HG03520 (cell line): ENCODE data around the gene RASGEF1C.
"Not testable (repeated sequence)": the region's sequence is repeated elsewhere in the genome, so short reads cannot be mapped to it uniquely, and the experiment has no call there.

Source experiments
- ATAC-seq: cut with Tn5 transposase; IDR thresholded peaks from one replicate; pipeline ENCODE4 v1.9.1; 2021; ENCODE audit warnings: mild to moderate bottlenecking, moderate library complexity; ENCODE audit not compliant: unreplicated experiment

Gene RASGEF1C

DNA sequence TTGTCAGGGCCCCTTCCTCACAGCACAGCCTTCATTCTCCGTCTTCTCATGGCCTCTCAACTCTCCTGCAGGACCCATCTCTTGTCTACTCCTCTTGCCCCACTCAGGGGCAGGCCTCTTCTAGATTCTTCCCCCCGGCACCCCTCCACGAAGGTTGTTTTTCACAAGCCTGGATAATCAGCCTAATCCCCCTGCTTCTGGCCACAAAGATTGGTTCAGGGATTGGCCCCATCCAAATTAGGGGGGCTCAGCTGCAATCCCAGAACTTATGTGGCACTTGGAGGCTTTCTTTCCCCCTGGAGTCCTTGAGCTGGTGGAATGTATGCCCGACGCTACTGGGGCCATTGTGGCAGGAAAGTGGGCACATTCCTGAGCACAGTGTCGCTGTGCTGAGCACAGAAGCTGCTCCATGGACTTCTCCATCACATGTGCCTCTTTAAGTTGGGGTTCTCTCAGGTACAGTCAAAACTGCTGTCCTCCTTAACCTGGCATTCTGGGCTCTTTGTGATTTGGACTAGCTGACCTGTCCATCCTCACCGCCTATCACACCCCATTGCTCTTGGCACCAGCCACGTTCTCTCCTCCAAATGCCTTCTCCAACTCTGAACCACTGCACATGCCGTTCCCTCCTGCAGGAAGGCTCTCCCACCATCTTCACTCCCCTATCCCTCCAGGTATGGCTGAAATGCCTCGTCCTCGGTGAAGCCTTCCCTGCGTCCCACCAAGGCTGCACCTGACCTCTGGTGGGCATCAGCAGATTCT, 70.6 kb downstream of the RASGEF1C start:
- no peak for ATAC-seq

DNA sequence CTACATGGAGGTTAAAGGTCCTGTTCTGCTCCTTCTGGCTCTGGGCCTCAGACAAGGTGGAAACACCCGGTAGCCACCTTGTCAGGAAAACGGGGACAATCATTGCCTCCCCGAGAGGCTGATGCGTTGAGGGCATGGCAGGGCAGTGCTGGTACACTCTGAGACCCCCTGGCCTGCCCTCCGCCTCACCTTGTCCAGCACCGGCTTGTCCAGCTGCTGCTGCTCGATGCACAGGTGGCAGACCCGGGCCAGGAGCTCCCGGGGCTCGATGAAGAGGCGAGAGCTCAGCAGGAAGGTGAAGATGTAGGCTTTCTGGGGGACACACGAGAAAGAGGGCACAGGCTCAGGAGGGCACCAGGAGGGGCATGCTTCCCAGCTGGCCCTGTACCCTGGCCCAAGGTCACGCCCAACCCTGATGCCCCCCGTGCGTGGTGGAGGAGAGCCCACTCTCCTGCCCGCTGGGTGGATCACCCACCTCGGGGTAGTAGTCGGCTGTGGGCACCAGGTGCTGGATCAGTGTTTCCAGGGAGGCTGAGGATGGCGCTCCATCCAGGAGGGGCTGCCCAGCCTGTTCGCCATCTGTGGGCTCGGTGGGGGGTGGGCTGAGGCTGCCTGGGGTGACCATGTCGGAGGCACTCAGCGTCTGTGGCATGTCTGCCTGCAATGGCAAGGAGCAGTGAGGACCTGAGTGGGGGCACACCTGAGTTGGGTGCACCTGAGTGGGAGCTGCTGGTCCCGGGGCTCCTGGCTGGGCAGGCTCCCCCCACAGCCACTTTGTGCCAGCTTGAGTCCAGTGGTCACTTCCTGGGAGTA, 71.4 kb downstream of the RASGEF1C start:
- no peak for ATAC-seq

DNA sequence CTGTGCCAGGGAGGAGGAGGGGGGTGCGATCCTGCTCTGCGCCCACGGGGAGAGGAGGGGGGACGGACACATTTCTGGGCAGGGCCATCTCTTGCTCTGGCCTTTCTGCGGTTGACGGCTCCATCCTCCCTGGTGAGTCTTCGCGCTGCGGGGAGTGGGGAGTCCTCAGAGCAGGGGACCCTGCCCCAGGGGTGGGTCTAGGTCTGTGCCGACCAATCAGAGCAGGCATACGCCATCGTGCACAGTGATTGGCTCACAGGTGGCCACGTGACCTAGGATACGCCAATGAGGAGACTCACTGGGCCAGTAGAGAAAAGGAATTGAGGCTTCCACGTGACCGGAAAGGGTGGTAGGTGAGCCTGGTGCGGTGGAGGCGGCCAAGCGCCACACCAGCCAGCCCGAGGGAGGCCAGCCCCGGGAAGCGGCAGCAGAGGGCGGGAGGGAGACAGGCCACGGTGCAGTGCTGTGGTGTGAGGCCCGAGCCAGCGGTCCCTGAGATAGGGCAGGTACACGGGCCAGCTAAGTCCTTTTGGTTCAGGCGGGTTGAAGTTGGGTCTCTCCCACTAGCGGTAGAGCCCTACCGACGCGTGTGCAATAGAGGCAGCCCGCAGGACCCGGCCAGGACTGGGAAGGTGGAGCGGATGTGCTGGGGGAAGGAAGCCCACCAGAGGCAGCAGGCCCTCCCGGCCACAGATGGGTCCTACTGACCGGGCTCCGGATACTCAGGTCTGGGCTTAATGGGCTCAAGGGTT, 72.2 kb downstream of the RASGEF1C start:
- no peak for ATAC-seq

DNA sequence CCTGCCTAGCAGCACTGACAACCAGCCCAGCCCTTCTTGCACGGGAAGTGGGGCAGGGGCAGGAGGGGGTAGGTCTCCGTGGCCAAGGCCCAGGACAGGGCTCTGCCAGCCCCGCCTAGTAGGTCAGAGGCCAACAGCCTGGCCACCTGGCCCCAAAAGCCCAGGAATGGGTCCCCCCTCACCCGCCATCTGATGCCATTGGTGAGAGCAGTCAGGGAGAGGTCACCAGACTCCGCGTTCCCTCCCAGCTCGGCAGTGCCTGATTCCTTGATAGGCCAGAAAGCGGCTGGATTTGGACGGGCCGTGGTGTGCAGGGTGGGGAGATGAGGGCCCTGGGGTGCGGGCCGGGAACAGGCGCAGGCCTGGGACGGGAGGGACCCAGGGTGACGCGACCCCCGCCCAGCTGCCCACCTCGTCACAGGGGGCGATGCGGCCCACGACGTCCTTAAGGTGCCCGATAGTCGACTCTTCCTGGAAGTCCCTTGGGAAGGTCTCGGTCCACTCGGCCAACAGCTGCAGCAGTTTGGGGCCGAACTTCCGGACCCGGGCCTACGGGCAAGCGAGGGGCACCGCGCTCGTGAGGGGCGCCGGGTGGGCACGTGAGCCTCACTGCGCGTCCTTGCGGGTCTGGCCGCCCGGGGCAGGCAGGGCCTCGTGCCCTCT, 72.9 kb downstream of the RASGEF1C start:
- ATAC-seq: no peak

DNA sequence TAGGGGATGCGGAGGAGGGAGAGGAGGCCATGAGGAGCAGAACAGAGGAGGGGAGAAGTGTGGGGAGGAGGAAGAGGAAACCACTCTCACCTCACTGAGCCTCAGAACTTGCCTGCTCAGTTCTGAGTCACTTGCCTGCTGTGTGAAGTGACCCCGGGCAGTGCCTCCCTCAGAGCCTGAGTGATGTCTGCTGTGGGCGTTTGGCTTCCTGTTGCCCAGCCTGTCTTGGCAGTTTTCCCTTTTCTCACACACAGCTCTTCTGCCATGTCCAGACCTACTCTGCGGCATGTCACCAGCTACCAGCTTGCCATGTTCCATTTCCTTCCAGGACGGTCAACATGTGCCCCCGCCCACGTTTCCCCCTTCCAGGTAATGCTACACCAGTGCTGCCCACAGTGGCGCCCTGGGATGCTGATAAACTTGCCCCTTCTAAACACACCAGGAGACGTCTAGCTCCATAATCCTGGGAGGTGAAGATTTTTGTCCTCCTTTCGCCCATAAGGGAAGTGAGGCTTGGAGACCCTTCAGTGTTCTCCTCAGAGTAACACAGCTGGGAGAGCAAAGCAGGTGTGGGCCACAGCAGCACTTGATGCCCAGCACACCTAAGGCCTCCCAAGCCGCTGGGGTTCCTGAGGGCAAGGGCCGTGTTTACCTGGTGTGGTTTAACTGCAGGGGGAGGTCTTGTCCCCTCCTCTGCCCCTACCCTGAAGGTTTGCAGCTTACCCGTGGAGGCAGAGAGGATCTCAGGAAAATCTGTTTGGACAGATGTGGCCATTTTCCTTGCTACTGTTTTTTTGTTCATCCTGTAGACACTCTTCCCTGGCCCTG, 73.7 kb downstream of the RASGEF1C start:
- ATAC-seq: no peak

DNA sequence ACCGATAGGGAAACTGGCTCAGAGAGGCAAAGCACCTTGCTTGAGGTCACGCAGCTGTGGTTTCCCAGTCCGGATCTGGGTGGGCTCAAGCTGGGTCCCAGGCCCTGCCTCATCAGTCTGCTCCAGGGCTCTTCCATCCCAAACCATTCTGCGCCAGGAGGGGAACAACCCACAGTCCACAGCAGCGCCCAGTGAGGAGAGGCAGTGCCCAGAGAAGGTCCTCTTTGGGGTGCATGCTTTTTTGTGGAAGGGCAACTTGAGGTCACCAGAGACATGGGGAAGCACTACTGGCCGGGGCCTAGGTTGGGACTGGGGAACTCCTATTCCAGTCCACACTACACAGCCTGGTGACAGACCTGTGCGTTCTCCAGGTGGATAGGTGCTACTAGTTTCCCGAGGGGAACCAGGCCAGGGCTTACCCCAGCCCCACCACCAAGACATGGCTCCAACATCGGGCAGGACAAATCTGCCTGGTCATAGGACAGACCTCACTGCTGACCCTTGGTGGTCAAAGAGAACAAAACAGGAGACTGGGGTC, 75.0 kb downstream of the RASGEF1C start:
- ATAC-seq: no peak

DNA sequence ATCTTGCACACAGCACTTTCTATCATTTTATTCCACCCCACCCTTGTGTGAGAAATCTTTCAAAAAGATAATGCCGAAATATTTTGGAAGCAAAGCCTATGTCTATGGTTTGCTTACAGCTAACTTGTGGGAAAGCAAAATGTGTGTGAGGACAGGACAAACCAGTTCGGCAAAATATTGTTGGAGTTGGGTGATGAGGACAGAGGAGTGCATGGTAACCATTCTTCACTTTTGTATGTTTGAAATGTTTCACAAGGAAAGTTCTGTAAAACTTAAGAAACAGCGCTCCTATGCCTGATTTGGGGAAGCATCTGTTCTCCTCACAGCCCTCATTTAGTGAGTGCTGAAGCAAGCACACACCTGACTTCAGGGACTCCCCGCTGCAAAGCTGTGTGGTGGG, 75.5 kb downstream of the RASGEF1C start:
- no peak for ATAC-seq

DNA sequence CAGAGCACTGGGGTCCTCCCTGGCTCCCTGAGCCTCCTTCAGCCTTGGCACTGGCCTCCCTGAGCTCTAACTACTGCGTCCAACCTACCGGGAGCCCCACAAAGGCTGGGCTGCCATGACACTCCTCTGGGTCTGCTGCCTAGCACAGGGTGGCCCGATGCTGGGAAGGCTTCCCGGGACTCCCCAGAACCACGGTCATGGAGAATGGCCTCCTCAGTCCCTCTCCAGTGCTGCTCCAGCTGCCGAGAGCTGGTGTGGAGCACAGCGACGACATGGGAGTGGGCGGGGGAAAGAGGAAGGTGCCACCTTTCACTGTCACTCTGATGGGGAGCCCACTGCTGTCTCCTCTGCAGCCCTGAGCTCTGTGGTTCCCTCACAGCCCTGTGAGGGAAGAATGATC, 76.0 kb downstream of the RASGEF1C start:
- no peak for ATAC-seq

DNA sequence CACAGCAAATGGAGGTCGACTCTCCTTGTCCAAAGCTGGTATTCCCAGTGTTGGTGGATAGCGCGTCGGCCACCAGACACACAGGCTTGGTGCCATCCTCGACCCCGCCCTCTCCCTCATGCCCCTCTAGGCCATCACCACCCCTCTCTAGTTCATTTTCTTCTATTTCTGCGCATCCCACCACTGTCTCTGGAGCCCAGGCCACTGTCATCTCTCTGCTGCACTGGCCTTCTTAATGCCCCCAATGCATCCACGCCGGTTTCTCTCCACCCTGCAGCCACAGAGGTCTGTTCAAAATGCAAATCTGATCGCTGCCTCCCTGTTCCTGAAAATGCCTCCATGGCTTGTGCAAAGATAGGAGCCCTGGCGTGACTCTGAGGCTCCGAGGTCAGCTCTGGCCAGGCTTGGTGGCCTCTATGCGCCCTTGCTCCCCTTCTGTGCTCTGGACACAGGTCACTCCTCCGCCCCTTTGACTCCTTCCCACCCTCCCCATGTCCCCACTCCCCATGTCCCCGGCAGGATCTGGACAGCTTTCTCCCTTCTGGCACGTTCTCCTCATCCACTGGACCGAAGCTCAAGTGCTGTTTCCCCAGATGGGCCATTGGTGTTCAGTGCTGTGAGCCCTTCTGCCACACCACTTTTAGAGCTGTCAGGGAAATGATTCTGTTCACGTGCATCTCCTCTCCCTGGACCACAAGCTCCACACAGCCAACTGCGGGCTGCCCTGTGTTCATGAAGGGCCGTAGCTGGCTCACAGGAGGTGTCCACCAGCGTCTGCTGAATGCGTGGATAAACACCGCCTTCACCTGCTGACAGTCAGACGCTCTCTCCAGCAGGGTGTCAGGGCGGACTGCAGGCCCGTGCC, 77.9 kb downstream of the RASGEF1C start:
- ATAC-seq: no peak

DNA sequence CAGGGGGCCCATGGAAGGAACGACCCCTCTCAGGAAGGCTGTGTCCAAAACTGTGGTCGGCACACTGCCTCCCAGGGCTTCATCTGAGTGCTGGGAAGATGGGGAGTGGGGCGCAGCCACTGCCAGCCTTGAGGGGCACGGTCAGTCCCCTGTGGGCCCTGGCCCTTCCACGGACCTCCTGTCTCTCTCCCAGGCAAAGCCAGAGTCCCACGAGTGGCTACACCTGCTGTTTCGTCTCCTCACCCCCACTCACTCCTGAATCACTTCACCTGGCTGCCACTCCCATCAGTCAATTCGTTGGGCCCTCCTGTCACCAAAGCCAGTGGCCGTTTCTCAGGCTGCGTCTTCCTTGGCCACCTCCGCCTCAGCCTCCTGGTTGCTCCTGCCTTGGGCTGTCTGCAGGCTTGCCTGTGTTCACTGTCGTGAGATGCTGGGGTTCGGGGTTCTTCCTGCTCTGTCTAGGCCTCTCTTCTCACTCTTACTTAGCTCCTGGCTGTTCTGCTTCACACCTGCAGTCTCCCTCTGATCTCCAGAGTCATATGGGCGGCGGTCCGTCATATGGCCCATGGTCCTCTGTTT, 78.6 kb downstream of the RASGEF1C start:
- ATAC-seq: no peak

DNA sequence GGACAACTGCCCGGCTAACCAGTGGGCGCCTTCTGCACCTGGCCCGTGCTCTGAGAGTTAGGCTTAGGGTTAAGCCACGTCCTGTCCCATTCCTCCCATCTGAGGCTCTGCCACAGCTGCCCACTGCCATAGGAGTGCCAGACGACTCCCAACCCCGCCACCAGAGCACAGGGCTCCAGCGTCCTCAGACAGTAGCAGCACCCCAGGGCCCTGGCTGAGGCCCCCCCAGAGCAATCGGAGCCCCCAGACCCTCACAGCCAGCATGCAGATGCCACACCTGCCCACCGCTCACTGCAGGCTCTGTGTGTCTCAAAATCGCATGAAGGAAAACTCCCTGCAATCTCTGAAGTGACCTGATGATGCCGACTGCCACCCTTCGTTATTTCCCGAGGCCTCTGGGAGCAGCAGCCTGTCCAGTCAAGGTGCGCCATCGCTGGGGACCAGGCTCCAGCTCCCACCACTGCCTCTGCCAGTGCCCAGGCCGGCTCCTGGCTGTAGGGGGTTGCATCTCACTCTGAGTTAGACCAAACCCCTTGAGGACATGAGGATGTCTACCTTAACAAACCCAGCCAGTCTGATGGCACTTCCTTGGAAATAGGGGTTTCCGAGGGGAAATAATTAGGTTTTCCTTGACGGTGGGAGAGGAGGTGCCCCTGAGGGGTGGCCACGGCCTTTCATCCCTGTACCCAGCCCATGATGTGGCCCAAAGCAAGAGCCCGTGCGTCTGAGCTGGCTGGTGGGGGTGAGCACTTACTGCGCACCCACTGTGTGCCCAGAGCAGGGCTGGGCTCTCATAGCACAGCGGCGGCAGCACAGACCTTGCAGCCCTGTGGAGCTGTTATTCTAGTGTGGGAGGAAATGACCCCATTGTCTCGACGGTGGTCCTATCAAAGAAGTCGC, 79.5 kb downstream of the RASGEF1C start:
- no peak for ATAC-seq

DNA sequence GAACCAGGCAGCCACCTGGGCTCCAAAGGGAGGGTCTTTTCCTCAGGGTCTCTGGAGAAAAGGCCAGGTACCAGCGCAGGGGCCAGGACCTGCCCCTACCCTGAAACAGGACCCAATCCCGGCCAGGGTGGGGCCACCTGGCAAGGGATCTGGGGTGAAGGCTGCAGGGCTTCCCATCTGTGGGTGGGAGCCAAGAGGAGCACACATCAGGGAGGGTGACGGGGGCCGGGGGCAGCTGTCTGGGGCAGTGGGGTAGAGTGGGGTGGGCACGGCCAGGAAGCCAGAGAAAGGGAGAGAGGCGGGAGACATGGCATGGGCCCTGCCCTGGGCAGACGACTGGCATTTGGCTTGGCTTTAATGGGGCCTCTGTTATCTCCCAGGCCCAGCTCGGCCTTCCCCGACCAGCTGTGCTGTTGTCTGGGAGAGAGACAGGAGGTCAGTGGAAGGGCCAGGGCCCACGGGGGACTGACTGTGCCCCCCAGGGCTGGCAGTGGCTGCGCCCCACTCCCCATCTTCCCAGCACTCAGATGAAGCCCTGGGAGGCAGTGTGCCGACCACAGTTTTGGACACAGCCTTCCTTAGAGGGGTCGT, 80.2 kb downstream of the RASGEF1C start:
- no peak for ATAC-seq

DNA sequence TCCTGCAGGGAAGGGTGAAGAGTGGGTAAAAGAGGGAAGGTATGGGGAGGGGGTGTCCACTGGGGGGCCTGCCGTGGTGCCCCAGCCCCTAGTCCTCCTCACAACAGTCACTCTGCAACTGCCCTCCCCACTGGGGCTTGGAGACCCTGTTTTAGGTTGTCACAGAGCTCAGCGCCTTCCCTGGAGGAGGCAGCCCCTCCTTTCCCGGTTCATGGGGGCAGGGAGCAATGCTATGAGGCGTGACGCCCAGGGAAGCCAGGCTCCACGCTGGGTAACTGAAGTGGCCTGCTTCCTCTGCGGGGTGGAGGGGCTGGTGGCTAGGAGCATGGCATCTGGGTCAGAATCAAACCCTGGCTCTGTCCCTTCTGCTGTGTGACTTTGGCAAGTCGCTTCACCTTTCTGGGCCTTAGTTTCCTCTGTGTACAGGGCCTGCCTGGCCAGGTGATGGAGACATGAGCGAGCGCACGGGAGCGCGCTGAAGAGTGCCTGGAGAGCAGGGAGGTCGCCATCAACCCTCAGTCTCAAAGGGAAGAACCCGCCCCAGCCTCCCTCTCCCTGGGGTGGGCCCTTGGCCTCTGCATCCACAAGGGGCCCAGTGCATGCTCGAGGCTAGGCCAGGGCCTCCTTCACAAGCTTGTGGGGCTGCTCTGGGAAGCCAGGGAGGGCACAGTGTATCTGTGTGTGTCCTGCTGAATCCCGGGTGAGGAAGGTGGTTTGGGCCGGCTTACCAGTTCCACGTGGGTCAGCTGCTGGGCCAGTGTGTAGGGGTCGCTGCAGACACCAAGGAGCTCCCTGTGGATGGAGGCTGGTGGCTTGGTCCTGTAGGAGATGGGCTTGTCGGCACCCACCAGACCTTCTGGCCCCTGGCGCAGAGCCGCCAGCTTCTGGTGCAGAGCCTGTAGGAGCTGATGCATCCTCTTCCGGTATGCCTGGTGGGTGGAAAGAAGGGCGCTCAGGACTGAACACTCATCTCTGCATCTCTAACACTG, 81.0 kb downstream of the RASGEF1C start:
- no peak for ATAC-seq

DNA sequence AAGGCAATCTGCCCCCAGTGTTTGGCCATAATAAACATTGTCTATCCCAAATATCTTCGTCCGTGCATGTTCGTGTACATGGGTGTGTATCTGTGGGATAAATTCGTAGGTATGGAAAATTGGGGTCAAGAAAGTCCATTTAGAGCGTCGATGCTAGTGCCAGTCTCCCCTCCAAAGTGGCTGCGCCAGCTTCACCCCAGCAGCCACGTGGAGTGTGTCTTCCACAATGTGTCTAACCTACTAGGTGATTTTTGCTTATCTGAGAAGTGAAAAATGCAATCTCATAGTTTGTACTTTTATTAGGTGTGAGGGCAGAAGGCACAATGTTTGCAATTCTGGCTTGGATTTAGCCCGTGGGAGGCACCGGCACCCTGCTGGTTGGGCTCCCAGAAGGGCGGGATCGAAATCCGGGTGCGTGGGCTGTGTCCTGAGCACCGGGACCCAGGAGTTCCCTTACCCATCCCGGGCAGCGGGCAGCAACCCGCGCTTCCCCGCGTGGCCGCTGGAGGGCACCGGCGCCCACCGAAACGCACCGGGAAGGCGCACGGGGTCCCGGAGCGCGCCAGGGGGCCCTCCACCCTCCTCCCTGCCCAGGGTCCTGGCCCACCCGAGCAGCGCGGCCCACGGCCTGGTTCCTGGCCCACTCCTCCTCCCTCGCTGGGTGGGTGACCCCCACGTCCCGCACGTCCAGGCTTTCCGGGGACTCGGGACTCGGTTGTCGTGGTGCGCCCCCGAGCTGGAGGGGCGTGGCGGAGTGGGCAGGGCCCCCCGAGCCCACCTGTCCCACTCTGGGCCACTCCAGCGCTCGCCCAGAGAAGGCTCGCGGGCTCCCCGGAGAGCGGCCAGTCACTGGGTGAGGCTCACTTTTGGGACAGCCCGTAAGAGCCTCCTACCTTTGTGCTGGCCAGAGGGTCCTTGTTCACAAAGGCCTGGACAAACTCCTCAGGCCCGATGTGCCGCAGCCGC, 82.0 kb downstream of the RASGEF1C start:
- no peak for ATAC-seq

DNA sequence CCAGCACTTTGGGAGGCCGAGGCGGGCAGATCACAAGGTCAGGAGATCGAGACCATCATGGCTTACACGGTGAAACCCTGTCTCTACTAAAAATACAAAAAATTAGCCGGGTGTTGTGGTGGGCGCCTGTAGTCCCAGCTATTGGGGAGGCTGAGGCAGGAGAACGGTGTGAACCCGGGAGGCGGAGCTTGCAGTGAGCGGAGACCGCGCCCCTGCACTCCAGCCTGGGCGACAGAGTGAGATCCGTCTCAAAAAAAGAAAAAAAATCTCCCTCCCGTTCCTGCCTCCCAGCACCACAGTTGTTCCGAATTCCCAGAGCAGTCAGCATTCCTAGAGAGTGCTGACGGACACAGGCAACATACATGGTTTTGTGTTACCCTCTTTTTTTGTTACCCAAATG, 82.9 kb downstream of the RASGEF1C start:
- not testable (repeated sequence) for ATAC-seq
